ENCODE measurements around the gene PRDM16. TPM values are rescaled to one million over a fixed set of nuclear protein-coding genes. Genes with fewer than 3 reads are reported as not detected.

The PRDM16 gene
- total and polyA plus RNA-seq, 2 of the 13 experiments (the other 11 are each of a cell fraction or from before 2014, with no cell fraction given) = 0.15 to 0.81 TPM

- CTCF ChIA-PET (ENCODE audit: low intra/inter-chr PET ratio, low total read pairs) = no interaction called here
- Histone ChIP-seq H4K20me1 (ENCODE audit: insufficient read depth, low read length) (no peaks in the 10 kb centered on the region), H3K79me2 (ENCODE audit: insufficient read depth, low read length) (no peaks in the 10 kb centered on the region), H3K36me3 (replicated peaks in 1 of 2; ENCODE audit: control insufficient read depth in 1 of 2, insufficient read depth in 2 of 2, low read length in 2 of 2) (no peaks in the 10 kb centered on the region), H3K9ac (ENCODE audit: insufficient read depth, low read depth, low read length) (no peak overlapping the region), H3K4me1 (ENCODE audit: insufficient read depth, low read length) (no peaks in the 10 kb centered on the region), H3K27me3 (ENCODE audit: control insufficient read depth in 1 of 2, insufficient read depth in 2 of 2, low read length in 2 of 2) (peaks cover 0 to 8% of the 10 kb centered on the region in 2 experiments; a peak in 2 of 5 replicates), H3K9me3 (ENCODE audit: low read length) (no peaks in the 10 kb centered on the region), H3K4me2 (ENCODE audit: low read depth, low read length) (no peak overlapping the region), H2AFZ (ENCODE audit: low read length) (no peak overlapping the region), H3K27ac (ENCODE audit: extremely low read length, insufficient read depth, low read length) (no peak overlapping the region), H3K4me3 (replicated peaks in 1 of 3; ENCODE audit: insufficient read depth in 1 of 3, low read depth in 2 of 3, low read length in 3 of 3) (no peak overlapping the region)
- WGBS (ENCODE audit: low lambda C conversion rate) = 75% methylated on average over 5 of the region's 6 CpGs
- ATAC-seq = no peak
- BruUV-seq (replicated peaks) = no TSS peak
- no peak for FAIRE-seq
- no peak for DNase-seq (ENCODE audit: low spot score)
- TF ChIP-seq SRSF9 (IDR thresholded peaks at IDR 0.05; ENCODE audit: borderline replicate concordance, insufficient read depth, low read depth, low read length, poor library complexity, severe bottlenecking) = no peak
- TF ChIP-seq HOMEZ (CRISPR knock-in tag; IDR thresholded peaks at IDR 0.05; ENCODE audit: low read depth) = no peak
- no peak for TF ChIP-seq SMC3 (IDR thresholded peaks at IDR 0.05; ENCODE audit: low read length)
- no peak for TF ChIP-seq ZNF468 (CRISPR knock-in tag; IDR thresholded peaks at IDR 0.05)
- no peak for TF ChIP-seq ZNF383 (CRISPR knock-in tag; IDR thresholded peaks at IDR 0.05; ENCODE audit: borderline replicate concordance)
- no peak for TF ChIP-seq RNF2 (conservative IDR thresholded peaks at IDR 0.05; ENCODE audit: low read depth)
- TF ChIP-seq HNRNPLL (IDR thresholded peaks at IDR 0.05; ENCODE audit: low read depth, low read length, poor library complexity, severe bottlenecking) = no peak
- no peak for TF ChIP-seq RBM22 (optimal IDR thresholded peaks at IDR 0.05; ENCODE audit: low read length)
- TF ChIP-seq SOX5 (CRISPR knock-in tag; IDR thresholded peaks at IDR 0.05; ENCODE audit: borderline replicate concordance) = no peak
- TF ChIP-seq THAP11 (CRISPR knock-in tag; IDR thresholded peaks at IDR 0.05) = no peak
- no peak for TF ChIP-seq ATF5 (CRISPR knock-in tag; IDR thresholded peaks at IDR 0.05; ENCODE audit: low read depth)
- TF ChIP-seq RARG (CRISPR knock-in tag; IDR thresholded peaks at IDR 0.05; ENCODE audit: low read depth) = no peak
- no peak for TF ChIP-seq NBN (conservative IDR thresholded peaks at IDR 0.05)
- no peak for TF ChIP-seq CSRNP1 (CRISPR knock-in tag; IDR thresholded peaks at IDR 0.05)
- TF ChIP-seq NR2F1 (CRISPR knock-in tag; IDR thresholded peaks at IDR 0.05) = no peak
- no peak for TF ChIP-seq ZNF530 (CRISPR knock-in tag; IDR thresholded peaks at IDR 0.05; ENCODE audit: low read depth)
- in situ Hi-C loops (cut with HindIII; ENCODE audit: extremely low pct_ligation_motif_present, low pct_unique_long_range_greater_than_20kb) = no loop called here
- intact Hi-C loops (cut with micrococcal nuclease; ENCODE audit: unreplicated experiment) = no loop called here
- POLR2A ChIA-PET = no interaction called here
Measured at GRCh38 chr1:3379934-3380333, 310.9 kb downstream of the PRDM16 start.
